HCT116 (cell line): ENCODE data around the gene PYCR2. TPM values are rescaled to one million over a fixed set of nuclear protein-coding genes. Genes with fewer than 3 reads are reported as not detected.

Source experiments
- ATAC-seq: fragments of 200-7000 bp; cut with Tn5 transposase; 2 replicates; pipeline ENCODE4 v1.9.1; 2020; ENCODE audit warnings: mild to moderate bottlenecking, moderate library complexity
- BruUV-seq: library from RNA; stranded (reverse); fragments of 400-500 nt; replicated peaks from 2 replicates; lab custom pipeline; 2021; lab: Mats Ljungman, UMichigan
- CTCF ChIA-PET: fragments of 300-600 bp; sonication (Branson Sonifier 250); formaldehyde crosslinking; loops from one replicate; lab custom pipeline; 2021; ENCODE audit warnings: antibody characterized with exemption; lab: Charles Lee
- POLR2A ChIA-PET: fragments of 300-600, 350-600 bp; sonication (Branson Sonifier 250); formaldehyde crosslinking; loops from one replicate; lab custom pipeline; 2021; ENCODE audit warnings: antibody characterized with exemption; lab: Charles Lee
- RAD21 ChIA-PET, 2 experiments: fragments of 300-600 bp; sonication (Branson Sonifier 250); formaldehyde crosslinking; loops; one replicate each; lab custom pipeline; 2023; ENCODE audit warnings: low total read pairs in 2 of 2; ENCODE audit not compliant: uncharacterized antibody in 2 of 2, unreplicated experiment in 2 of 2, low non-redundant PET in 1 of 2; lab: Charles Lee
- DNase-seq: peaks from one replicate; pipeline ENCODE4 v3.0.0-alpha.2; 2010; ENCODE audit warnings: low read depth, low spot score
- H2AFZ ChIP-seq: fragments of 200-600 bp; shearing (Covaris generic), sonication (generic); 2 replicates; pipeline ENCODE4 v1.6.1; 2017; ENCODE audit warnings: low read depth, mixed run types, mixed read lengths, antibody characterized with exemption, low read length; ENCODE audit not compliant: poor library complexity, severe bottlenecking
- H3K27ac ChIP-seq: 2 replicates; pipeline ENCODE4 v1.5.1; 2012; ENCODE audit warnings: low read depth, low read length
- H3K27me3 ChIP-seq: fragments of 200-600 bp; sonication (generic); 2 replicates; pipeline ENCODE4 v1.6.1; 2016; ENCODE audit warnings: mixed run types, low read length, mixed read lengths; ENCODE audit not compliant: insufficient read depth
- H3K36me3 ChIP-seq, 2 experiments: fragments of 200-500 bp in 1 of 2; fragments of 200-600 bp in 1 of 2; sonication (Bioruptor generic) in 1 of 2; sonication (generic) in 1 of 2; 2 replicates each; pipeline versions ENCODE4 v1.5.1 to v1.6.1; 2014 to 2016; ENCODE audit warnings: low read length in 2 of 2, inconsistent platforms in 1 of 2, mixed read lengths in 1 of 2, mixed run types in 1 of 2; ENCODE audit not compliant: insufficient read depth in 2 of 2, control insufficient read depth in 1 of 2
- H3K4me1 ChIP-seq, 2 experiments: fragments of 200-600 bp in 1 of 2; sonication (generic) in 1 of 2; 2 replicates each; pipeline versions ENCODE4 v1.5.1 to v1.6.1; 2012 to 2017; ENCODE audit warnings: low read length in 2 of 2, inconsistent platforms in 1 of 2, mild to moderate bottlenecking in 1 of 2, mixed read lengths in 1 of 2, mixed run types in 1 of 2, moderate library complexity in 1 of 2; ENCODE audit not compliant: insufficient read depth in 2 of 2, control insufficient read depth in 1 of 2
- H3K4me2 ChIP-seq: fragments of 200-600 bp; sonication (generic); 2 replicates; pipeline ENCODE4 v1.6.1; 2017; ENCODE audit warnings: mixed run types, low read length, mixed read lengths
- H3K4me3 ChIP-seq, 2 experiments: fragments of 200-600 bp in 1 of 2; sonication (generic) in 1 of 2; replicated peaks in 1 of 2; 2 replicates each; pipeline ENCODE4 v1.5.1; 2011 to 2016; ENCODE audit warnings: low read length in 2 of 2, control low read depth in 1 of 2, low read depth in 1 of 2, mild to moderate bottlenecking in 1 of 2, mixed read lengths in 1 of 2, mixed run types in 1 of 2
- H3K79me2 ChIP-seq: fragments of 200-600 bp; sonication (generic); 2 replicates; pipeline ENCODE4 v1.6.1; 2017; ENCODE audit warnings: mild to moderate bottlenecking, mixed run types, low read length, moderate library complexity, mixed read lengths; ENCODE audit not compliant: insufficient read depth
- H3K9ac ChIP-seq: fragments of 200-600 bp; sonication (generic); 2 replicates; pipeline ENCODE4 v1.6.1; 2016; ENCODE audit warnings: low read length, mixed read lengths
- H3K9me2 ChIP-seq: fragments of 200-600 bp; sonication (generic), shearing (Covaris generic); 2 replicates; pipeline ENCODE4 v1.6.1; 2017; ENCODE audit warnings: mixed run types, mild to moderate bottlenecking, moderate library complexity; ENCODE audit not compliant: insufficient read depth
- H3K9me3 ChIP-seq, 2 experiments: fragments of 200-500 bp in 1 of 2; fragments of 200-600 bp in 1 of 2; sonication (Bioruptor generic) in 1 of 2; sonication (generic) in 1 of 2; 2 replicates each; pipeline ENCODE4 v1.6.1; 2014 to 2017; ENCODE audit warnings: low read length in 2 of 2, mixed read lengths in 2 of 2, inconsistent platforms in 1 of 2, low read depth in 1 of 2, mild to moderate bottlenecking in 1 of 2, mixed run types in 1 of 2, moderate library complexity in 1 of 2; ENCODE audit not compliant: control insufficient read depth in 1 of 2, insufficient read depth in 1 of 2
- H4K20me1 ChIP-seq: fragments of 200-600 bp; sonication (generic), shearing (Covaris generic); 2 replicates; pipeline ENCODE4 v1.6.1; 2017; ENCODE audit warnings: mixed run types, mild to moderate bottlenecking, moderate library complexity; ENCODE audit not compliant: insufficient read depth
- CBX3 ChIP-seq: IDR thresholded peaks from 2 replicates; pipeline ENCODE4 v1.6.1; 2012; ENCODE audit warnings: low read depth
- CEBPB ChIP-seq: IDR thresholded peaks from 2 replicates; pipeline ENCODE4 v1.6.1; 2012; ENCODE audit warnings: low read depth
- EGR1 ChIP-seq: IDR thresholded peaks from 2 replicates; pipeline ENCODE4 v1.6.1; 2012; ENCODE audit warnings: low read depth
- EZH2phosphoT487 ChIP-seq: fragments of 200-600 bp; IDR thresholded peaks from 2 replicates; pipeline ENCODE4 v1.6.1; 2018; ENCODE audit warnings: antibody characterized with exemption, borderline replicate concordance
- FOSL1 ChIP-seq: IDR thresholded peaks from 2 replicates; pipeline ENCODE4 v1.6.1; 2012; ENCODE audit warnings: low read depth
- JUND ChIP-seq: IDR thresholded peaks from 2 replicates; pipeline ENCODE4 v1.6.1; 2012
- POLR2A ChIP-seq: IDR thresholded peaks from 2 replicates; pipeline ENCODE4 v1.7.0; 2011; ENCODE audit warnings: borderline replicate concordance; ENCODE audit not compliant: insufficient read depth, insufficient read length; ENCODE audit errors: extremely low read depth
- POLR2AphosphoS5 ChIP-seq: IDR thresholded peaks from 2 replicates; pipeline ENCODE4 v1.6.1; 2011; ENCODE audit warnings: mild to moderate bottlenecking, low read depth, low read length, moderate library complexity
- REST ChIP-seq: IDR thresholded peaks from 2 replicates; pipeline ENCODE4 v1.6.1; 2012; ENCODE audit warnings: low read depth
- SIN3A ChIP-seq: IDR thresholded peaks from 2 replicates; pipeline ENCODE4 v1.6.1; 2012; ENCODE audit warnings: low read depth
- SP1 ChIP-seq: IDR thresholded peaks from 2 replicates; pipeline ENCODE4 v1.6.1; 2012; ENCODE audit warnings: low read depth
- SRF ChIP-seq: IDR thresholded peaks from 2 replicates; pipeline ENCODE4 v1.6.1; 2012; ENCODE audit warnings: low read depth
- TCF7L2 ChIP-seq: IDR thresholded peaks from 2 replicates; pipeline ENCODE4 v1.7.0; 2011; ENCODE audit warnings: borderline replicate concordance, inconsistent platforms; ENCODE audit not compliant: insufficient read depth, insufficient read length; ENCODE audit errors: extremely low read depth
- ZFX ChIP-seq: fragments of 450-650 bp; IDR thresholded peaks from 2 replicates; pipeline ENCODE4 v1.6.1; 2017
- ZNF274 ChIP-seq: fragments of 200-500 bp; sonication (Bioruptor generic); IDR thresholded peaks from 2 replicates; pipeline ENCODE4 v1.6.1; 2014; ENCODE audit warnings: mild to moderate bottlenecking, low read depth, low read length, inconsistent platforms
- intact Hi-C: fragments of 100-400 bp; cut with micrococcal nuclease; formaldehyde crosslinking; loops from 2 replicates; pipeline ENCODE4 v1.10.0; 2022
- total RNA-seq: library from RNA; stranded (reverse); gene quantifications from one replicate; pipeline ENCODE4 v1.2.1, GENCODE V29; 2021; ENCODE audit not compliant: unreplicated experiment
- TF ChIP-seq, protein P1 (sequence below): IDR thresholded peaks from 2 replicates; pipeline ENCODE4 v1.6.1; 2012
- TF ChIP-seq, protein P2 (sequence below): IDR thresholded peaks from 2 replicates; pipeline ENCODE4 v1.6.1; 2012
- TF ChIP-seq, protein P3 (sequence below), 3 experiments: fragments of 200-600 bp in 1 of 3; sonication (generic) in 1 of 3; IDR thresholded peaks in 2 of 3; conservative IDR thresholded peaks in 1 of 3; 2 replicates each; pipeline ENCODE4 v1.5.1; 2012 to 2017; ENCODE audit warnings: low read depth in 2 of 3, low read length in 2 of 3, antibody characterized with exemption in 1 of 3, borderline replicate concordance in 1 of 3, control low read depth in 1 of 3, mild to moderate bottlenecking in 1 of 3, mixed read lengths in 1 of 3, mixed run types in 1 of 3, moderate library complexity in 1 of 3; ENCODE audit not compliant: insufficient read depth in 1 of 3

PYCR2 gene
- total RNA-seq, 1 experiment from 2014 or later: 107 TPM

- Histone ChIP-seq H3K79me2 (no peaks in the 10 kb centered on the region), H3K9me3 (no peaks in the 10 kb centered on the region), H3K4me3 (no peak overlapping the region), H3K4me1 (no peaks in the 10 kb centered on the region), H3K27me3 (no peaks in the 10 kb centered on the region), H3K36me3 (no peaks in the 10 kb centered on the region), H3K4me2 (no peak overlapping the region), H2AFZ (no peak overlapping the region), H3K9me2 (no peaks in the 10 kb centered on the region), H4K20me1 (no peaks in the 10 kb centered on the region), H3K9ac (no peak overlapping the region), H3K27ac (no peak overlapping the region)
- intact Hi-C loops: no loop called here
- ChIA-PET CTCF (no interaction called here), POLR2A (no interaction called here), RAD21 (no interaction called here)
- DNase-seq (no peak), ATAC-seq (no peak)
- no TSS peak for BruUV-seq
- TF ChIP-seq EZH2phosphoT487: no peak
- no peak for TF ChIP-seq ZNF274
- no peak for TF ChIP-seq POLR2A
- TF ChIP-seq ZFX: no peak
- no peak for TF ChIP-seq SP1
- no peak for TF ChIP-seq POLR2AphosphoS5
- no peak for TF ChIP-seq CEBPB
- TF ChIP-seq FOSL1: no peak
- no peak for TF ChIP-seq CBX3
- TF ChIP-seq, all 23 proteins: peak for 0
These were observed 21.5 kb upstream of the PYCR2 start for GRCh38 chr1:225945564-225945963.

- ATAC-seq (no peak), DNase-seq (no peak)
- H3K4me2 ChIP-seq: no peak overlapping the region
- H3K4me1 ChIP-seq: no peaks in the 10 kb centered on the region
- H3K27me3 ChIP-seq: no peaks in the 10 kb centered on the region
- ChIA-PET POLR2A (no interaction called here), CTCF (no interaction called here), RAD21 (no interaction called here)
- no peaks in the 10 kb centered on the region for H3K9me2 ChIP-seq
- H3K36me3 ChIP-seq: no peaks in the 10 kb centered on the region
- no peak overlapping the region for H3K4me3 ChIP-seq
- H2AFZ ChIP-seq: no peak overlapping the region
- H4K20me1 ChIP-seq: no peaks in the 10 kb centered on the region
- no TSS peak for BruUV-seq
- H3K9ac ChIP-seq: no peak overlapping the region
- intact Hi-C loops: no loop called here
- H3K9me3 ChIP-seq: no peaks in the 10 kb centered on the region
- no peak overlapping the region for H3K27ac ChIP-seq
- no peaks in the 10 kb centered on the region for H3K79me2 ChIP-seq
- TF ChIP-seq TCF7L2: no peak
- TF ChIP-seq, protein P1, sequence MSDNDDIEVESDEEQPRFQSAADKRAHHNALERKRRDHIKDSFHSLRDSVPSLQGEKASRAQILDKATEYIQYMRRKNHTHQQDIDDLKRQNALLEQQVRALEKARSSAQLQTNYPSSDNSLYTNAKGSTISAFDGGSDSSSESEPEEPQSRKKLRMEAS: no peak
- TF ChIP-seq POLR2A: no peak
- TF ChIP-seq JUND: no peak
- TF ChIP-seq, protein P2, sequence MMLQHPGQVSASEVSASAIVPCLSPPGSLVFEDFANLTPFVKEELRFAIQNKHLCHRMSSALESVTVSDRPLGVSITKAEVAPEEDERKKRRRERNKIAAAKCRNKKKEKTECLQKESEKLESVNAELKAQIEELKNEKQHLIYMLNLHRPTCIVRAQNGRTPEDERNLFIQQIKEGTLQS: no peak
- no peak for TF ChIP-seq SRF
- no peak for TF ChIP-seq REST
- TF ChIP-seq, protein P3, sequence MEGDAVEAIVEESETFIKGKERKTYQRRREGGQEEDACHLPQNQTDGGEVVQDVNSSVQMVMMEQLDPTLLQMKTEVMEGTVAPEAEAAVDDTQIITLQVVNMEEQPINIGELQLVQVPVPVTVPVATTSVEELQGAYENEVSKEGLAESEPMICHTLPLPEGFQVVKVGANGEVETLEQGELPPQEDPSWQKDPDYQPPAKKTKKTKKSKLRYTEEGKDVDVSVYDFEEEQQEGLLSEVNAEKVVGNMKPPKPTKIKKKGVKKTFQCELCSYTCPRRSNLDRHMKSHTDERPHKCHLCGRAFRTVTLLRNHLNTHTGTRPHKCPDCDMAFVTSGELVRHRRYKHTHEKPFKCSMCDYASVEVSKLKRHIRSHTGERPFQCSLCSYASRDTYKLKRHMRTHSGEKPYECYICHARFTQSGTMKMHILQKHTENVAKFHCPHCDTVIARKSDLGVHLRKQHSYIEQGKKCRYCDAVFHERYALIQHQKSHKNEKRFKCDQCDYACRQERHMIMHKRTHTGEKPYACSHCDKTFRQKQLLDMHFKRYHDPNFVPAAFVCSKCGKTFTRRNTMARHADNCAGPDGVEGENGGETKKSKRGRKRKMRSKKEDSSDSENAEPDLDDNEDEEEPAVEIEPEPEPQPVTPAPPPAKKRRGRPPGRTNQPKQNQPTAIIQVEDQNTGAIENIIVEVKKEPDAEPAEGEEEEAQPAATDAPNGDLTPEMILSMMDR (IDR thresholded peaks at IDR 0.05 in 2 of 3, conservative IDR thresholded peaks at IDR 0.05 in 1 of 3; ENCODE audit: borderline replicate concordance in 1 of 3, insufficient read depth in 1 of 3, low read depth in 2 of 3, low read length in 2 of 3): no peak
- no peak for TF ChIP-seq EGR1
- TF ChIP-seq SIN3A: no peak
- TF ChIP-seq EZH2phosphoT487: no peak
- no peak for TF ChIP-seq CBX3
- TF ChIP-seq CEBPB: no peak
These were observed 20.9 kb upstream of the PYCR2 start for GRCh38 chr1:225944951-225945350.
